ENCODE measurements around the gene XPO1.

XPO1 gene

GRCh38 chr2:61534926-61535325, 3.2 kb downstream of the XPO1 start:
- Histone ChIP-seq H3K4me3 (IDR thresholded peaks at IDR 0.05; ENCODE audit: insufficient read depth, low read depth, low read length) (no peak overlapping the region), H3K9ac (peak overlapping the region; percentile 96; the same call in 1 of the 2 replicates), H3K27me3 (ENCODE audit: insufficient read depth, low read depth) (no peaks in the 10 kb centered on the region), H3K36me3 (ENCODE audit: insufficient read depth) (peaks cover 12% of the 10 kb centered on the region; the same call in 1 of the 2 replicates), H4K20me1 (ENCODE audit: insufficient read depth) (peaks cover 63% of the 10 kb centered on the region), H3K79me2 (ENCODE audit: insufficient read depth, low read depth) (peaks cover 79% of the 10 kb centered on the region), H3K4me1 (ENCODE audit: low read depth, poor library complexity, severe bottlenecking) (peaks cover 55% of the 10 kb centered on the region), H3K27ac (peak overlapping the region; percentile 95; the same call in 1 of the 2 replicates), H2AFZ (ENCODE audit: low read depth) (no peak overlapping the region), H3K4me2 (peak overlapping the region; percentile 89)
- TF ChIP-seq, protein P1, sequence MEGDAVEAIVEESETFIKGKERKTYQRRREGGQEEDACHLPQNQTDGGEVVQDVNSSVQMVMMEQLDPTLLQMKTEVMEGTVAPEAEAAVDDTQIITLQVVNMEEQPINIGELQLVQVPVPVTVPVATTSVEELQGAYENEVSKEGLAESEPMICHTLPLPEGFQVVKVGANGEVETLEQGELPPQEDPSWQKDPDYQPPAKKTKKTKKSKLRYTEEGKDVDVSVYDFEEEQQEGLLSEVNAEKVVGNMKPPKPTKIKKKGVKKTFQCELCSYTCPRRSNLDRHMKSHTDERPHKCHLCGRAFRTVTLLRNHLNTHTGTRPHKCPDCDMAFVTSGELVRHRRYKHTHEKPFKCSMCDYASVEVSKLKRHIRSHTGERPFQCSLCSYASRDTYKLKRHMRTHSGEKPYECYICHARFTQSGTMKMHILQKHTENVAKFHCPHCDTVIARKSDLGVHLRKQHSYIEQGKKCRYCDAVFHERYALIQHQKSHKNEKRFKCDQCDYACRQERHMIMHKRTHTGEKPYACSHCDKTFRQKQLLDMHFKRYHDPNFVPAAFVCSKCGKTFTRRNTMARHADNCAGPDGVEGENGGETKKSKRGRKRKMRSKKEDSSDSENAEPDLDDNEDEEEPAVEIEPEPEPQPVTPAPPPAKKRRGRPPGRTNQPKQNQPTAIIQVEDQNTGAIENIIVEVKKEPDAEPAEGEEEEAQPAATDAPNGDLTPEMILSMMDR (conservative IDR thresholded peaks at IDR 0.05; ENCODE audit: low read depth, low read length) = no peak

DNA sequence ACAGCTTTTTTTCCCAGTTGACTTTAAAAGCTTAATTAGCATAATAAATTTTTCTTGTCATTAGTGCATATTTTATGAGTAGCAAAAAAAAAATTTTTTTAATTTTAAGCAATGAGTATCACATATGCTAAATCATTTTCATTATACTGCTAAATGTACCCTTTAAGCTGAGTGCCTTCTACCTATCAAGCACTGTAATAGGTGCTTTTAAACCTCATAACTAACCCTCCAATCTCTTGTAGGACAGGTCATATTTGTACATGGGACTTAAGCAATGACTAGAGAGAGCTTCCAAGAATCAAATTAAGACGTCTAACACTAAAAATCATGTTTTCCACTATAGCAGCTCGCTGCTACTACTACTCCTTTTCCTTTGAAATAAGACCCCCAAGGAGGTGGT, 7.4 kb downstream of the XPO1 start:
- Histone ChIP-seq H3K9ac (no peak overlapping the region), H3K4me1 (ENCODE audit: low read depth, poor library complexity, severe bottlenecking) (peaks cover 75% of the 10 kb centered on the region), H3K27ac (no peak overlapping the region), H3K4me2 (no peak overlapping the region), H3K4me3 (IDR thresholded peaks at IDR 0.05; ENCODE audit: insufficient read depth, low read depth, low read length) (no peak overlapping the region), H4K20me1 (ENCODE audit: insufficient read depth) (peaks cover 90% of the 10 kb centered on the region), H3K27me3 (ENCODE audit: insufficient read depth, low read depth) (no peaks in the 10 kb centered on the region), H3K79me2 (ENCODE audit: insufficient read depth, low read depth) (peaks cover 99% of the 10 kb centered on the region), H3K36me3 (ENCODE audit: insufficient read depth) (peaks cover 19% of the 10 kb centered on the region), H2AFZ (ENCODE audit: low read depth) (no peak overlapping the region)
- TF ChIP-seq, protein P1 (conservative IDR thresholded peaks at IDR 0.05; ENCODE audit: low read depth, low read length) = no peak

GRCh38 chr2:61529944-61530735, 8.0 kb downstream of the XPO1 start:
- H3K27me3 ChIP-seq (ENCODE audit: insufficient read depth, low read depth) = no peaks in the 10 kb centered on the region
- peaks cover 99% of the 10 kb centered on the region for H3K79me2 ChIP-seq (ENCODE audit: insufficient read depth, low read depth)
- TF ChIP-seq, protein P1 (conservative IDR thresholded peaks at IDR 0.05; ENCODE audit: low read depth, low read length) = no peak
- peaks cover 71% of the 10 kb centered on the region for H3K4me1 ChIP-seq (ENCODE audit: low read depth, poor library complexity, severe bottlenecking)
- peaks cover 90% of the 10 kb centered on the region for H4K20me1 ChIP-seq (ENCODE audit: insufficient read depth)
- H3K36me3 ChIP-seq (ENCODE audit: insufficient read depth) = peaks cover 21% of the 10 kb centered on the region
- H2AFZ ChIP-seq (ENCODE audit: low read depth) = no peak overlapping the region
- H3K9ac ChIP-seq = no peak overlapping the region
- H3K27ac ChIP-seq = no peak overlapping the region
- 0 out of 2 replicates have a peak overlapping the region, but pooled peaks have one; percentile 0 for H3K4me2 ChIP-seq
- H3K4me3 ChIP-seq (IDR thresholded peaks at IDR 0.05; ENCODE audit: insufficient read depth, low read depth, low read length) = no peak overlapping the region

GRCh38 chr2:61520261-61520660, 17.9 kb downstream of the XPO1 start:
- Histone ChIP-seq H2AFZ (ENCODE audit: low read depth) (no peak overlapping the region), H3K9ac (no peak overlapping the region), H3K36me3 (ENCODE audit: insufficient read depth) (peaks cover 23% of the 10 kb centered on the region; the same call in 1 of the 2 replicates), H3K27ac (no peak overlapping the region), H3K79me2 (ENCODE audit: insufficient read depth, low read depth) (peaks cover 97% of the 10 kb centered on the region), H4K20me1 (ENCODE audit: insufficient read depth) (peaks cover 48% of the 10 kb centered on the region), H3K27me3 (ENCODE audit: insufficient read depth, low read depth) (no peaks in the 10 kb centered on the region), H3K4me3 (IDR thresholded peaks at IDR 0.05; ENCODE audit: insufficient read depth, low read depth, low read length) (no peak overlapping the region), H3K4me2 (no peak overlapping the region), H3K4me1 (ENCODE audit: low read depth, poor library complexity, severe bottlenecking) (peaks cover 11% of the 10 kb centered on the region)
- TF ChIP-seq, protein P1 (conservative IDR thresholded peaks at IDR 0.05; ENCODE audit: low read depth, low read length) = no peak

Measured in KMS-11 (cell line).